Posterior vena cava (tissue), 2 donors: ENCODE results near the gene PAPPA2. TPM values are rescaled to one million over a fixed set of nuclear protein-coding genes. Genes with fewer than 3 reads are reported as not detected.

Source experiments
- DNase-seq: peaks from one replicate; pipeline ENCODE4 v3.0.0-alpha.2; 2020; ENCODE audit warnings: low spot score
- intact Hi-C, 2 donors: fragments of 100-400 bp; cut with DNase I; formaldehyde crosslinking; loops; one replicate each; pipeline versions ENCODE4 v1.14.1 to v1.14.2; 2022 to 2023
- total RNA-seq, 2 donors: library from RNA; stranded (reverse); fragmentation: NEBNext Ultra II Directional; extraction: Animal tissue kit (Norgen Biotek cat#: 25700); gene quantifications; one replicate each; pipeline ENCODE4 v1.2.1, GENCODE V29; 2021
- donor health status: DM: yes; HTN: yes; CAD: no.
- donor health status: DM: yes; HTN: yes; CAD: no.

The PAPPA2 gene
- total RNA-seq, 2 donors from 2014 or later: 0.38 to 0.97 TPM

GRCh38 chr1:176783309-176783708 lies 320.3 kb downstream of the PAPPA2 start:
- no peak for DNase-seq
- intact Hi-C loops: no loop called here

- intact Hi-C loops: no loop called here
- no peak for DNase-seq
Measured at GRCh38 chr1:176785056-176785455, 322.1 kb downstream of the PAPPA2 start.

GRCh38 chr1:176785791-176786190 lies 322.8 kb downstream of the PAPPA2 start:
- intact Hi-C loops: no loop called here
- DNase-seq: no peak

GRCh38 chr1:176786274-176786673 lies 323.3 kb downstream of the PAPPA2 start:
- DNase-seq: no peak
- intact Hi-C loops: no loop called here

- intact Hi-C loops: loop anchor here in 1 of 2 donors (5.0 kb wide), 1 partner anchor 1202 kb away; no protein-coding TSS in a partner anchor
- DNase-seq: no peak
Measured at GRCh38 chr1:176789571-176790090, 326.7 kb downstream of the PAPPA2 start.

GRCh38 chr1:176790786-176791185 lies 327.8 kb downstream of the PAPPA2 start:
- intact Hi-C loops: loop anchor here in 1 of 2 donors (5.0 kb wide), 1 partner anchor 1203 kb away; no protein-coding TSS in a partner anchor
- DNase-seq: no peak

- DNase-seq: no peak
- intact Hi-C loops: loop anchor here in 1 of 2 donors (5.0 kb wide), 1 partner anchor 1205 kb away; no protein-coding TSS in a partner anchor
Measured at GRCh38 chr1:176791906-176792305, 328.9 kb downstream of the PAPPA2 start.

GRCh38 chr1:176794897-176795508 lies 332.0 kb downstream of the PAPPA2 start:
- intact Hi-C loops: loop anchor here in 1 of 2 donors (5.0 kb wide), 1 partner anchor 1208 kb away; no protein-coding TSS in a partner anchor
- no peak for DNase-seq

GRCh38 chr1:176795929-176796328 lies 333.0 kb downstream of the PAPPA2 start:
- intact Hi-C loops: no loop called here
- DNase-seq: no peak

- DNase-seq: no peak
- intact Hi-C loops: no loop called here
Measured at GRCh38 chr1:176796583-176796982, 333.6 kb downstream of the PAPPA2 start.

- intact Hi-C loops: no loop called here
- no peak for DNase-seq
Measured at GRCh38 chr1:176799327-176799726, 336.4 kb downstream of the PAPPA2 start.

- intact Hi-C loops: no loop called here
- DNase-seq: no peak
Measured at GRCh38 chr1:176800978-176801513, 338.1 kb downstream of the PAPPA2 start.

- no peak for DNase-seq
- intact Hi-C loops: no loop called here
Measured at GRCh38 chr1:176801514-176802020, 338.6 kb downstream of the PAPPA2 start.

GRCh38 chr1:176802316-176802715 lies 339.3 kb downstream of the PAPPA2 start:
- DNase-seq: no peak
- intact Hi-C loops: no loop called here

- DNase-seq: no peak
- intact Hi-C loops: no loop called here
Measured at GRCh38 chr1:176803042-176803441, 340.1 kb downstream of the PAPPA2 start.

GRCh38 chr1:176803596-176803995 lies 340.6 kb downstream of the PAPPA2 start:
- intact Hi-C loops: no loop called here

GRCh38 chr1:176809292-176809691 lies 346.3 kb downstream of the PAPPA2 start:
- intact Hi-C loops: no loop called here
- DNase-seq: no peak

More at GRCh38 chr1:176803596-176803995, 340.6 kb downstream of the PAPPA2 start:
- DNase-seq: no peak

GRCh38 chr1:176811511-176812288 lies 348.7 kb downstream of the PAPPA2 start:
- DNase-seq: no peak
- intact Hi-C loops: no loop called here

- intact Hi-C loops: no loop called here
- no peak for DNase-seq
Measured at GRCh38 chr1:176815621-176816020, 352.6 kb downstream of the PAPPA2 start.

GRCh38 chr1:176816232-176816631 lies 353.3 kb downstream of the PAPPA2 start:
- no peak for DNase-seq

More at GRCh38 chr1:176816232-176816631, 353.3 kb downstream of the PAPPA2 start:
- intact Hi-C loops: no loop called here
